Upper lobe of right lung (tissue), 1 donor: Measurements from ENCODE around the gene TFF2. TPM values are rescaled to one million over a fixed set of nuclear protein-coding genes. Genes with fewer than 3 reads are reported as not detected.
A peak's percentile ranks its signal among the peaks of the same experiment; 100 is the strongest.

Experiments used
- ATAC-seq: fragments of 200-7000 bp; cut with Tn5 transposase; one replicate; pipeline ENCODE4 v1.9.1; 2020; ENCODE audit warnings: mild to moderate bottlenecking, moderate library complexity
- DNase-seq: peaks from one replicate; pipeline ENCODE4 v3.0.0-alpha.2; 2020
- H3K27ac ChIP-seq: fragments of 200-600 bp; one replicate; pipeline ENCODE4 v1.8.0; 2022
- H3K27me3 ChIP-seq: fragments of 200-600 bp; one replicate; pipeline ENCODE4 v1.8.0; 2022; ENCODE audit warnings: mild to moderate bottlenecking
- H3K36me3 ChIP-seq: fragments of 200-600 bp; one replicate; pipeline ENCODE4 v1.8.0; 2022
- H3K4me1 ChIP-seq: fragments of 200-600 bp; one replicate; pipeline ENCODE4 v1.8.0; 2022
- H3K4me3 ChIP-seq: fragments of 200-600 bp; one replicate; pipeline ENCODE4 v1.8.0; 2022; ENCODE audit warnings: mild to moderate bottlenecking
- H3K9me3 ChIP-seq: fragments of 200-600 bp; one replicate; pipeline ENCODE4 v1.8.0; 2022
- intact Hi-C: fragments of 100-400 bp; cut with DNase I; formaldehyde crosslinking; loops from one replicate; pipeline ENCODE4 v1.11.0; 2022
- total RNA-seq: library from RNA; stranded (reverse); fragmentation: NEBNext Ultra II Directional; extraction: Animal tissue kit (Norgen Biotek cat#: 25700); gene quantifications from one replicate; pipeline ENCODE4 v1.2.1, GENCODE V29; 2021
- TF ChIP-seq, protein P1 (sequence below): fragments of 200-600 bp; IDR thresholded peaks from one replicate; pipeline ENCODE4 v1.8.0; 2022; ENCODE audit warnings: antibody characterized with exemption
- donor health status: DM: no; HTN: yes; CAD: no; lungs with severe emphysema.

TFF2 gene
- total RNA-seq, 1 donor from 2014 or later, result not detected

DNA sequence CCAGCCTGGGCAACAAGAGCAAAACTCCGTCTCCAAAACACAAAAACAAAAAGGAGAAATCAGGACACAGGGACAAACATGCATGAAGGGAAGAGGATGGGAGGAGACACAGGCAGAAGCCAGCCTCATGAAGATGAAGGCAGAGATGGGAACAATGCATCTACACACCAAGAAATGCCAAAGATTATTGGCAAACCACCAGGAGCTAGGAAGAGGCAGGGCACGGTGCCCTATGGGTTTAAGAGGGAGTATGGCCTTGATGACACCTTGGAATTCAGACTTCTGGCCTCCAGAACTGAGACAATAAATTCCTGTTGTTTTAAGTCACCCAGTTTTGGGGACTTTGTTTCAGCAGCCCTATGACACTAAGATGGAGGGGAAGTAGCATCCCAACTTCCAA is 39.9 kb upstream of the TFF2 start:
- H3K4me1 ChIP-seq, result no peaks in the 10 kb centered on the region
- no peak overlapping the region for H3K4me3 ChIP-seq
- no peak overlapping the region for H3K27ac ChIP-seq
- no peaks in the 10 kb centered on the region for H3K27me3 ChIP-seq
- TF ChIP-seq, protein P1, sequence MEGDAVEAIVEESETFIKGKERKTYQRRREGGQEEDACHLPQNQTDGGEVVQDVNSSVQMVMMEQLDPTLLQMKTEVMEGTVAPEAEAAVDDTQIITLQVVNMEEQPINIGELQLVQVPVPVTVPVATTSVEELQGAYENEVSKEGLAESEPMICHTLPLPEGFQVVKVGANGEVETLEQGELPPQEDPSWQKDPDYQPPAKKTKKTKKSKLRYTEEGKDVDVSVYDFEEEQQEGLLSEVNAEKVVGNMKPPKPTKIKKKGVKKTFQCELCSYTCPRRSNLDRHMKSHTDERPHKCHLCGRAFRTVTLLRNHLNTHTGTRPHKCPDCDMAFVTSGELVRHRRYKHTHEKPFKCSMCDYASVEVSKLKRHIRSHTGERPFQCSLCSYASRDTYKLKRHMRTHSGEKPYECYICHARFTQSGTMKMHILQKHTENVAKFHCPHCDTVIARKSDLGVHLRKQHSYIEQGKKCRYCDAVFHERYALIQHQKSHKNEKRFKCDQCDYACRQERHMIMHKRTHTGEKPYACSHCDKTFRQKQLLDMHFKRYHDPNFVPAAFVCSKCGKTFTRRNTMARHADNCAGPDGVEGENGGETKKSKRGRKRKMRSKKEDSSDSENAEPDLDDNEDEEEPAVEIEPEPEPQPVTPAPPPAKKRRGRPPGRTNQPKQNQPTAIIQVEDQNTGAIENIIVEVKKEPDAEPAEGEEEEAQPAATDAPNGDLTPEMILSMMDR, result no peak
- H3K36me3 ChIP-seq, result no peaks in the 10 kb centered on the region
- DNase-seq (peak; percentile 7), ATAC-seq (no peak)
- H3K9me3 ChIP-seq, result no peaks in the 10 kb centered on the region
- intact Hi-C loops, result no loop called here

DNA sequence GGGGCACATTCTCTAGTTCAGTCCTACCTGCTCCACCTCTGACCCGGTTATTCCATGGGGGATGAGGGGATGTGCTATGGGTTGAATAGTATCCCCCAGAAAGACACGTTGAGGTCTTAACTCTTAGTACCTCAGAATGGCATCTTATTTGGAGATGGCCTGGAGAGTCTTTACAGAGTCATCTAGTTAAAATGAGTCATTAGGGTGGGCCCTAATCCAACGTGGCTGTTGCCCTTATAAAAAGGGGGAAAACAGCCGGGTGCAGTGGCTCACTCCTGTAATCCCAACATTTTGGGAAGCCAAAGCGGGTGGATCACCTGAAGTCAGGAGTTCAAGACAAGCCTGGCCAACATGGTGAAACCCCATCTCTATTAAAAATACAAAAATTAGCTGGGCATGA is 39.4 kb upstream of the TFF2 start:
- Histone ChIP-seq H3K9me3 (no peaks in the 10 kb centered on the region), H3K27ac (no peak overlapping the region), H3K36me3 (no peaks in the 10 kb centered on the region), H3K27me3 (no peaks in the 10 kb centered on the region), H3K4me1 (no peaks in the 10 kb centered on the region), H3K4me3 (no peak overlapping the region)
- TF ChIP-seq, protein P1, result no peak
- ATAC-seq, result no peak
- intact Hi-C loops, result no loop called here
- DNase-seq, result peak; percentile 9

DNA sequence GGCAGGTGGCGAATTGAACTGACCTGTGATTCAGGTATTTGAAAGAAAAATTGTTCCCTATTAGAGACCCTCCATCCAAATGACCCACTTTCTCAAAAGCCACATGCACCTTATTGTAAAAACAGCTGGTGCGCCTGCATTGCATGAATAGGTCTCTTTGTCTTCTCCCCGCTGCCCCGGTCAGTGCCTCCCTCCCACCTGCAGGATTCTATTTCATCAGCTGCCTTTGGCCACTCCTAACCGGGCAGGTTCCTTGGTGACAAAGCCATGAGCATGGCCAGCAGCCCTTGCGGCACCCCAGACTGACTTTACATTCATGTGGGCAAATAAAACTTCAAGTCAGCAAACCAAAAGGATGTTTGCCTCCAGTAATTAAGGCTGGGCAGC is 38.6 kb upstream of the TFF2 start:
- TF ChIP-seq, protein P1, result no peak
- H3K4me3 ChIP-seq, result no peak overlapping the region
- H3K9me3 ChIP-seq, result no peaks in the 10 kb centered on the region

DNA sequence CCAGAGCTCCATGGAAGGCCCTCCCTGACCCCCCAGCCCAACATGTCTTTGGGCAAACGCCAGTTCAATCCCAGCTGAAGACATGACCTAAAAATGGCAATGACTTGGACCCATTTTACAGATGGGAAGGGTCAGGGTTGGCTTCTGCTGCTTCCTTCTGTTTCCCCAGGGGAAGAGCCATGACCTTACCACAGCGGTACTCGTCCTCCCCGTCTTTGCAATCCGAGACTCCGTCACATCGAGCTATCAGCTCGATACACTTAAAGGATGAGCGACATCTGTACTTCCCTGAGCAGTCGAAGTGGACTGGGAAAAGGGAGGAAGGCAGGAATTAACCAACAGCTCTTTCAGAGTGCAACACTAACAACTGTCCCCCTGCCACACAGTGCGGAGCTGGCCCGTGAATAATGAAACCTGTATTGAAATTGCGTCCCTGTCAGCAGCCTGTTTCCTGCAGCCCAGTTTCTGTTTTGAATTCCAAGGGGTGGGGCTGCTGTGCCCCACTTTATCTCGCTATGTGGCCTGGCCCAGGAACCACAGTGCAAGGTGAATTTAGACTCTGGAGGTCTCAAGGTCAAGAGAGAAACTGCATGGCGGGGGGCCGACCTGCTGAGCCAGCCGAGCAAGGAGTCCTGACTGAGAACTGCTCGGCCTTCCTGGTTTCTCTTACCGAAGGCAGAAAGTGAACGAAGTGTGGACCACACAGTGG is 38.1 kb upstream of the TFF2 start:
- TF ChIP-seq, protein P1, result no peak
- no peaks in the 10 kb centered on the region for H3K9me3 ChIP-seq
- intact Hi-C loops, result no loop called here
- peak overlapping the region; percentile 36 for H3K27ac ChIP-seq
- H3K36me3 ChIP-seq, result no peaks in the 10 kb centered on the region
- no peak overlapping the region for H3K4me3 ChIP-seq
- ATAC-seq, result peak; percentile 63
- H3K4me1 ChIP-seq, result no peaks in the 10 kb centered on the region
- H3K27me3 ChIP-seq, result no peaks in the 10 kb centered on the region
- DNase-seq, result peak; percentile 54

More for the DNA sequence above, 38.6 kb upstream of the TFF2 start:
- Histone ChIP-seq H3K36me3 (no peaks in the 10 kb centered on the region), H3K4me1 (no peaks in the 10 kb centered on the region), H3K27me3 (no peaks in the 10 kb centered on the region), H3K27ac (peak overlapping the region; percentile 36)
- DNase-seq (peak; percentile 58), ATAC-seq (peak; percentile 66)
- intact Hi-C loops, result no loop called here

DNA sequence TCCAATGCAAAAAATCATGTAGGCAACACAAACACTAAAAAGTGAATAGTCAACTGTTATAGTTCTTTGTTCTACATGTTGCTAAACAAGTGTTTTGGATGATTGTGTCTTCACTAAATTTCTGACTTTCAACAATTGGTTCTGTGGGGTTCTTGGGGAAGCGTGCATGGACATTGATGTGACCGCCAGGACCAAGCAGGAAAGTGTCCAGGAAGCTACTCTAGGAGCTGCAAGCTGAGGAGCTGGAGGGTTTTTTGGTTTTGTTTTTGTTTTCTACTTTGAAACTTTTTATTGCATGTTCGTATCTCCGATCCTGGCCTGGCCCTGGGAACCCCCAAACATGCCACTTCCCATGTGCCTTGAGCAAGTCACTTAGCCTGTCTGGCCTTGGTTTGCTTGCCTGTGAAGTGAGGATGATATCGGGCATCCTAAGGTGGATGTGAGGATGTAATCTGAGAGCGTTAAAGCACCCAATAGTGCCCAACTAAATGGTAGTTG is 37.1 kb upstream of the TFF2 start:
- TF ChIP-seq, protein P1, result no peak
- H3K27me3 ChIP-seq, result no peaks in the 10 kb centered on the region
- ATAC-seq, result no peak
- H3K4me3 ChIP-seq, result no peak overlapping the region
- no peaks in the 10 kb centered on the region for H3K4me1 ChIP-seq
- H3K36me3 ChIP-seq, result no peaks in the 10 kb centered on the region
- no peaks in the 10 kb centered on the region for H3K9me3 ChIP-seq
- DNase-seq, result peak; percentile 9
- H3K27ac ChIP-seq, result no peak overlapping the region
- intact Hi-C loops, result no loop called here
